B cell (primary cell): ENCODE results near the gene FBN1. TPM values are rescaled to one million over a fixed set of nuclear protein-coding genes. Genes with fewer than 3 reads are reported as not detected.

Experiments used
- ATAC-seq: fragments of 200-7000 bp; cut with Tn5 transposase; one replicate; pipeline ENCODE4 v1.10.0; 2021; ENCODE audit warnings: low read depth, mild to moderate bottlenecking, moderate number of reproducible peaks, moderate library complexity
- CTCF ChIA-PET: fragments of 350-600 bp; sonication (Branson Sonifier 250); formaldehyde crosslinking; loops from one replicate; lab custom pipeline; 2021; ENCODE audit warnings: antibody characterized with exemption, inconsistent platforms; lab: Charles Lee
- POLR2A ChIA-PET: fragments of 350-600 bp; sonication (Branson Sonifier 250); formaldehyde crosslinking; loops from one replicate; lab custom pipeline; 2021; ENCODE audit warnings: antibody characterized with exemption; lab: Charles Lee
- DNase-seq: peaks from one replicate; pipeline ENCODE4 v3.0.0; 2013
- H2AFZ ChIP-seq: 2 replicates; pipeline ENCODE4 v1.6.1; 2012; ENCODE audit warnings: mild to moderate bottlenecking, low read depth, low read length; ENCODE audit not compliant: insufficient read depth, poor library complexity, severe bottlenecking
- H3K27ac ChIP-seq, 2 donors: 1 replicate in 1 of 2; 2 replicates in 1 of 2; pipeline ENCODE4 v1.5.1; 2012 to 2013; ENCODE audit warnings: low read length in 2 of 2, mild to moderate bottlenecking in 2 of 2, moderate library complexity in 1 of 2
- H3K27me3 ChIP-seq, 4 experiments: fragments of 200-600 bp in 1 of 4; sonication (generic) in 1 of 4; replicated peaks in 1 of 4; 1 replicate in 2 of 4; 2 replicates in 2 of 4; pipeline versions ENCODE4 v1.6.1 to v1.7.0; 2013 to 2016; ENCODE audit warnings: low read length in 3 of 4, mild to moderate bottlenecking in 2 of 4, mixed read lengths in 1 of 4, moderate library complexity in 1 of 4; ENCODE audit not compliant: insufficient read depth in 4 of 4, control insufficient read depth in 3 of 4; ENCODE audit errors: control extremely low read depth in 1 of 4
- H3K36me3 ChIP-seq, 2 experiments: replicated peaks in 1 of 2; 1 replicate in 1 of 2; 2 replicates in 1 of 2; pipeline versions ENCODE4 v1.6.1 to v1.7.1; 2013; ENCODE audit warnings: low read length in 1 of 2; ENCODE audit not compliant: insufficient read depth in 2 of 2, control insufficient read depth in 1 of 2; ENCODE audit errors: control extremely low read depth in 1 of 2, extremely low read depth in 1 of 2
- H3K4me1 ChIP-seq, 2 donors: fragments of 200-600 bp in 1 of 2; sonication (generic) in 1 of 2; 1 replicate in 1 of 2; 2 replicates in 1 of 2; pipeline versions ENCODE4 v1.5.1 to v1.6.1; 2013 to 2017; ENCODE audit warnings: low read length in 2 of 2; ENCODE audit not compliant: control insufficient read depth in 2 of 2, insufficient read depth in 2 of 2
- H3K4me2 ChIP-seq: replicated peaks from 2 replicates; pipeline ENCODE3; 2012; ENCODE audit warnings: mild to moderate bottlenecking, low read depth, low read length; ENCODE audit not compliant: poor library complexity, severe bottlenecking
- H3K4me3 ChIP-seq, 5 experiments: fragments of 200-600 bp in 1 of 5; sonication (generic) in 1 of 5; 1 replicate in 3 of 5; 2 replicates in 2 of 5; pipeline versions ENCODE4 v1.5.1 to v1.7.0; 2011 to 2016; ENCODE audit warnings: low read length in 4 of 5, mild to moderate bottlenecking in 4 of 5, low read depth in 2 of 5, control low read depth in 1 of 5, moderate library complexity in 1 of 5; ENCODE audit not compliant: insufficient read depth in 1 of 5; ENCODE audit errors: control extremely low read depth in 1 of 5, extremely low read depth in 1 of 5
- H3K79me2 ChIP-seq: fragments of 200-600 bp; sonication (generic); one replicate; pipeline ENCODE4 v1.6.0; 2016; ENCODE audit warnings: low read length; ENCODE audit not compliant: control insufficient read depth, insufficient read depth
- H3K9ac ChIP-seq: fragments of 200-600 bp; sonication (generic); 2 replicates; pipeline ENCODE4 v1.6.1; 2017; ENCODE audit warnings: mild to moderate bottlenecking, low read length, moderate library complexity
- H3K9me3 ChIP-seq, 3 donors: one replicate each; pipeline versions ENCODE4 v1.6.1 to v1.7.1; 2013; ENCODE audit warnings: low read length in 2 of 3; ENCODE audit not compliant: control insufficient read depth in 2 of 3, insufficient read depth in 1 of 3; ENCODE audit errors: control extremely low read depth in 1 of 3
- H4K20me1 ChIP-seq: 2 replicates; pipeline ENCODE4 v1.6.0; 2012; ENCODE audit warnings: mild to moderate bottlenecking, low read length; ENCODE audit not compliant: insufficient read depth, control insufficient read depth, poor library complexity, severe bottlenecking
- H3K27ac Mint-ChIP-seq: one replicate; pipeline ENCODE4 v1.8.0; 2021; ENCODE audit warnings: mixed read lengths
- H3K27me3 Mint-ChIP-seq: one replicate; pipeline ENCODE4 v1.8.0; 2021; ENCODE audit warnings: mixed read lengths
- H3K4me1 Mint-ChIP-seq: one replicate; pipeline ENCODE4 v1.8.0; 2021; ENCODE audit warnings: mixed read lengths
- H3K4me3 Mint-ChIP-seq: one replicate; pipeline ENCODE4 v1.8.0; 2021; ENCODE audit warnings: mixed read lengths
- H3K9me3 Mint-ChIP-seq: one replicate; pipeline ENCODE4 v1.8.0; 2022; ENCODE audit warnings: mixed read lengths; ENCODE audit not compliant: insufficient read depth
- CTCF ChIP-seq: fragments of 200-600 bp; IDR thresholded peaks from one replicate; pipeline ENCODE4 v1.8.0; 2022; ENCODE audit warnings: antibody characterized with exemption, mild to moderate bottlenecking
- EZH2 ChIP-seq: IDR thresholded peaks from 2 replicates; pipeline ENCODE4 v1.6.1; 2012; ENCODE audit warnings: borderline replicate concordance, low read depth, mild to moderate bottlenecking, moderate library complexity, low read length; ENCODE audit not compliant: insufficient read depth, poor library complexity, severe bottlenecking
- WGBS: methylation state at CpG from one replicate; pipeline ENCODE4 v1.1.5; 2013; ENCODE audit warnings: missing lambda C conversion rate; ENCODE audit not compliant: insufficient coverage; 5-methylcytosine and 5-hydroxymethylcytosine counted together
- intact Hi-C: fragments of 100-400 bp; cut with micrococcal nuclease; formaldehyde crosslinking; loops from one replicate; pipeline ENCODE4 v1.10.0; 2022
- polyA plus RNA-seq: library from polyadenylated mRNA; depleted of rRNA; stranded (reverse); fragments of >200 nt; gene quantifications from 2 replicates; pipeline ENCODE4 v1.2.3, GENCODE V29; 2012
- total RNA-seq, 2 donors: library from RNA; stranded (reverse); fragments of 120-200 nt in 1 of 2; gene quantifications; 1 replicate in 1 of 2; 2 replicates in 1 of 2; pipeline versions ENCODE4 v1.2.3 to v1.2.4, GENCODE V29; 2013 to 2022

Gene FBN1
- total and polyA plus RNA-seq, 2 donors (not counting 1 experiment from before 2014, with no cell fraction given) = 0.15 to 0.25 TPM

GRCh38 chr15:48469271-48469670 is 176.2 kb downstream of the FBN1 start:
- no peak for TF ChIP-seq CTCF
- POLR2A ChIA-PET = no interaction called here
- no peak for DNase-seq
- Mint-ChIP-seq H3K4me1 (no peaks in the 10 kb centered on the region), H3K27me3 (no peaks in the 10 kb centered on the region), H3K9me3 (no peaks in the 10 kb centered on the region), H3K27ac (no peak overlapping the region), H3K4me3 (no peak overlapping the region)
- Histone ChIP-seq H3K4me2 (no peak overlapping the region), H4K20me1 (no peaks in the 10 kb centered on the region), H3K9me3 (no peaks in the 10 kb centered on the region), H3K79me2 (no peaks in the 10 kb centered on the region), H3K27ac (no peak overlapping the region), H3K36me3 (no peaks in the 10 kb centered on the region), H2AFZ (no peak overlapping the region), H3K4me3 (no peak overlapping the region), H3K4me1 (no peaks in the 10 kb centered on the region), H3K9ac (no peak overlapping the region), H3K27me3 (no peaks in the 10 kb centered on the region)
- CTCF ChIA-PET = no interaction called here
- no peak for ATAC-seq
- WGBS = 98% methylated on average over 6 of the region's 6 CpGs
- intact Hi-C loops = no loop called here

GRCh38 chr15:48467801-48468200 is 177.7 kb downstream of the FBN1 start:
- Mint-ChIP-seq H3K4me1 (no peaks in the 10 kb centered on the region), H3K4me3 (no peak overlapping the region), H3K9me3 (no peaks in the 10 kb centered on the region), H3K27ac (no peak overlapping the region), H3K27me3 (no peaks in the 10 kb centered on the region)
- H3K4me2 ChIP-seq = no peak overlapping the region
- no peaks in the 10 kb centered on the region for H3K9me3 ChIP-seq
- TF ChIP-seq EZH2 (no peak), CTCF (no peak)
- ATAC-seq (no peak), DNase-seq (no peak)
- CTCF ChIA-PET = no interaction called here
- no peaks in the 10 kb centered on the region for H3K36me3 ChIP-seq
- H3K9ac ChIP-seq = no peak overlapping the region
- no peak overlapping the region for H3K4me3 ChIP-seq
- POLR2A ChIA-PET = no interaction called here
- H2AFZ ChIP-seq = no peak overlapping the region
- WGBS = 89% methylated on average over 3 of the region's 4 CpGs
- intact Hi-C loops = no loop called here
- no peaks in the 10 kb centered on the region for H3K27me3 ChIP-seq
- H3K79me2 ChIP-seq = no peaks in the 10 kb centered on the region
- no peaks in the 10 kb centered on the region for H3K4me1 ChIP-seq
- no peaks in the 10 kb centered on the region for H4K20me1 ChIP-seq
- no peak overlapping the region for H3K27ac ChIP-seq
